IPS-18c (cell line): Measurements from ENCODE around the gene GRAMD4.

ENCODE experiments used
- H3K4me3 ChIP-seq: 2 replicates; pipeline ENCODE4 v1.7.0; 2013; ENCODE audit warnings: low read depth, mild to moderate bottlenecking, low read length, moderate library complexity; ENCODE audit not compliant: insufficient read depth
- H3K9me3 ChIP-seq: one replicate; pipeline ENCODE4 v1.6.1; 2013; ENCODE audit warnings: mild to moderate bottlenecking, low read length, moderate library complexity; ENCODE audit not compliant: control insufficient read depth, insufficient read depth

GRAMD4 gene

DNA sequence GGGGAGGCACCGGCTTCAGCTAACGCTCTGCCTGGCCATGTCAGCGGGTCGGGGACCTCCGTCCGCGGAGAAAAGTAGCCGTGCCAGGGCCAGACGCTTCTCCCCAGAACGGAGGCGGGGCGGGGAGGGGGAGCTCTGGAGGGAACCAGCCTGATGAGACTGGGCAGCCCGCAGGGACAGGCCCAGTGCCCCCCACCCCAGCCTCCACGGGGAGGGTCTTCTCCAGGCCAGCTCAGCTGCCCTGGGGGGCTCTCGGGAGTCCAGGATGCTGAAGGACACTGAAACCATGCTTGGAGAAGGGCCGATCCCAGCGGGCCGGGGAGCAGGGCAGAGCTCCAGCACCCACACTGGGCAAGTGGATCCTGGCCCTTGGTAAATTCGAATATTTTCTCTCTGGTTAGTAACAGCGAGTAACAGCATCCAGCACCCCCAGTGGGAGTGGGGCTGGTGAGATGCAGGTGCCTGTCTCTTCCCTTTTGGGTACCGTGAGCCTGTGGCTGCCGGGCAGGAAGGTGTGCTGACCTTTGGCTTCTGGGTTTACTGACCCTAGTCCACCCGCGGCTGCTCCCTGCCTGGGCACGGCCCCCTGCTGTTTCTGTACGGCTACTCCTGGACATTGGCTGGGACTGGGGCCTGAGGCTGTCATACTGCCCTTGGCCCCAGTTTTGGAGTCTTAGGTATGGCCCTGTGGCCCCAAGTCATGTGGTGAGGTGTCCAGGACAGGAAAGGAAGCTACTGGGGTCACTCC is 35.8 kb downstream of the GRAMD4 start:
- no peak overlapping the region for H3K4me3 ChIP-seq
- peaks cover 2% of the 10 kb centered on the region for H3K9me3 ChIP-seq

DNA sequence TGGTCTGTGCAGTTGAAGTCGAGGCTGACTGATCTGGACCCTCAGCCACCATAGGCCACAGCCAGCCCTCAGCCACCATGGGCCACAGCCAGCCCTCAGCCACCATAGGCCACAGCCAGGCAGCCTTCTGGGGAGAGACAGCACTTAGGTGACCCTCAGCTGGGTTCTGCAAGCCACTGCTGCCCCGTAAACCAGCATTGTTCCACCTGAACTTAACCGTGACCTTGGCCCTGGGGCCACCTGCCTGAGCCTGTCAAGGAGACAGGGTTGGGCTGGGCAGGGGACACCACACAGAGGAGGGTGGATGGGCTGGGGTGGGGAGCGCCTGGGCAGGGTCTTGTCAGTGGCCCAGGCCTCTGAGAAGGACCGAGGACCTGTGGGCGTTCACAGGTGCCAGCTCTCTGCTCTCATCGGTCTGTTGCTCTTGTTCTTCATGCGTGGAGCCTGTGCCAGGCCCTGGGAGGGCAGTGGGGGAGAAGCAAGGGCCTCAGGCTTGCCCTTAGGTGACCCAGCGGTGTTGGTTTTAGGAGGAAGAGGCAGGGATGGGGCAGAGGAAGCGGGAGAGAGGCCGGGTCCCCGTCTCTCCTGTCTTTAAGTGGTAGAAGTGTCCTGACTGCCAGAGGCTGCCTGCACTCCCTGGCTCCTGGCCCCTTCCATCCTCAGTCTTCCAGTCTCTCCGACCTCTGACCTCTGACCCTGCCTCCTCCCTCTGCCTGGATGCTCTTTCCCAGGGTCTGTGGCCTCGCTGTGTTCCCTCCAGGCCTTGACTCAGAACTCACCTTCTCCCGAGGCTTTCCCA is 36.9 kb downstream of the GRAMD4 start:
- H3K9me3 ChIP-seq = peaks cover 2% of the 10 kb centered on the region
- H3K4me3 ChIP-seq = no peak overlapping the region

DNA sequence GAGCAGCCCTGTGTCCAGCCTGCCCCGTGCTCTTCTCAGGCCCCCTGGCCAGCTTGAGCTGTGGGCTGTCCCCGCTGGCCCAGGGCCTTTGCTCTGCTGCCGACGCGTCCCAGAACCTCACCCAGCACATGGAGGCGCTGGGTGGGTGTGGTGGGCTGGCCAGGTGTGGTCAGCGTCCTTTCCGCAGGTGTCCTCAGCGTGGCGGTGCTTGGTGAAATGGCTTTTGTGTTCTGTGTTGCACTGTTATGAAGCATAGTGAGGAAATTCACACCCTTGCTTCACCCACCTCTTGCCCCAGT is 37.4 kb downstream of the GRAMD4 start:
- Histone ChIP-seq H3K9me3 (peaks cover 2% of the 10 kb centered on the region), H3K4me3 (no peak overlapping the region)

DNA sequence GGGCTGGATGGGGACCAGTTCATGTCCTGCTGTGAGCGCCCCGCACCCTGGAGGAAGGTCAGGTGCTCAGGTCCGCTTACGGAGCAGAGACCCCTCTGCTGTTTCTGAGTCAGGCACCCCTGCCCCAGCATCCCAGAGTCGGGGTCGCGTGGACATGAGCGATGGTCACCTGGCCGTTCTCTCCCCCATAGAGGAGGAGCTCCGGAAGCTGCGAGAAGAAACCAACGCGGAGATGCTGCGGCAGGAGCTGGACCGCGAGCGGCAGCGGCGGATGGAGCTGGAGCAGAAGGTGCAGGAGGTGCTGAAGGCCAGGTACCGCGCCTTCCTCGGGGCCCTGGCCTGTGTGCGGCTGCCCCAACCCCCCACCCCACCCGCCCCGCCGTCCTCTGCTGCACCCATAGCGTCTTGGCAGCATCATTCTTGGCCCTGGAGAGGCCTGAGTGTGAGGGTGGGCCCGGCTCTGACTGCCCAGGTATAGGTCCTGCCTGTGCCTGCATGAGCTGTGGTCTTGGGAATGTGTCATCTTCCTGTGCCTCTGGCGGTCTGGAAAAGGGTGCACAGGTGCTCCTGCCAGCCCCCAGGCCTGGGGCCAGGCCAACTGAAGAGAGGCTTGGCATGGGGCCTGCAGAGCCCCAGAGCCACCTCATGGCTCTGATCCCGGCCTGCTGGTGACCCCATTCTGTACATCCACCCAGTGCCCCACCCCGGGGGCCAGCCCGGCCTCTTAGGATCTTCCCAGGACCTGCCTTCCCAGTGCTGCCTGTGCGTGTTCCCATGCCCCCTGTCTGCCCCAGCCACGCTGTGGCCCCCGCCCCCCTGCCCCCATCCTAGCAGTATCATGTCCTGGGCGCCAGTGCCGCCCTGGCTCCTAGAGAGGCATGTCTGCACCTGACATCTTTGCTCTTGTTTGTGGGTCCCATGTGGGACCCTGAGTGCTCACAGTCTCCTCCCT is 38.1 kb downstream of the GRAMD4 start:
- Histone ChIP-seq H3K4me3 (no peak overlapping the region), H3K9me3 (peaks cover 2% of the 10 kb centered on the region)

DNA sequence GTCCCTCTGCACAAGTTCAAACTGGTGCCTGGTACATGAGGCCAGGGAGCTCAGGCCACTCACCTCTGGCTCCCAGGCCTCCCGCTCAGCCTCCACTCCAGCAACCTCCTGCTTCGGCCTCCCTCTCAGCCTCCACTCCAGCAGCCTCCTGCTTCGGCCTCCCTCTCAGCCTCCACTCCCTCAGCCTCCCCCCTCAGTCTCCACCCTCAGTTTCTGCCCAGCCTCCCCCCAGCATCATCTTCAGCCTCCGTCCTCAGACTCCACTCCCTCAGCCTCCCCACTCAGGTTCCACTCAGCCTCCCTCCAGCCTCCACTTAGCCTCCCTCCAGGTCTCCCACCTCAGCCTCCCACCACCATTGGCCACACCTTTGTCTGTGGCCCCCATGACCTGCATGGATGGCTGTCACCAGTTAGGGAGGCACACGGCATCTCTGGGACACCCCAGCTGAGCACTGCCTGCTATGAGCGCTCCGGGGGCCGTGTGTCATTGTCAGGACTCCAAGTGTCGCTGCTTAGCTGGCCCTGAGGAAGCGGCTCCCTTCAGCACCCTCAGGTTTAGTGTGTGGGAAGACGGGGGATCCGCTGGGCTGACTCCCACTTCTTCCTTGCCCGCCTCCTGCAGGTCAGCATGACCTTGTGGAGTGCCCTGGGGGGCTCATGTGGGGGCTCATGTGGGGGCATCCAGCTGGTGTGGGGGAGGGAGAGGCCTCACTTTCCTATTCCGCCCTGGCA is 39.0 kb downstream of the GRAMD4 start:
- Histone ChIP-seq H3K4me3 (no peak overlapping the region), H3K9me3 (peaks cover 2% of the 10 kb centered on the region)

DNA sequence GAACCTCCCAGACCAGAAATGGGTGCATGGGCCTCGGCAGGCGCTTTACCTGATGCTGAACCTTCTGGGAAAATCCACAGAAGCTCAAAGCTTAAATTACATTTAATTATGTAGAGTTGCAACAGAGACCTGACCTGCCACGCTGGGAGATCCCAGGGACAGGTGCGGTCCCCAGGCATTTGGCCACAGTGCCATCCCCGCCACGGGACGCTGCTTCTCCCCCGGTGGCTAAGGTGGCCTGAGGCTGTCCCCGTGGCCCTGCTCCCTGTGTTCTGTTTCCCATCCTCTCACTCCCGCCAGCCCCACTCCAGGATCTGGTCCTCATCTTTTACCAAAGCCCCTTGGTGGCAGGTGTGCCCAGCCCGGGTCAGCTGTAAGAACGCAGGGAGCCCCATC is 39.6 kb downstream of the GRAMD4 start:
- peaks cover 2% of the 10 kb centered on the region for H3K9me3 ChIP-seq
- no peak overlapping the region for H3K4me3 ChIP-seq

DNA sequence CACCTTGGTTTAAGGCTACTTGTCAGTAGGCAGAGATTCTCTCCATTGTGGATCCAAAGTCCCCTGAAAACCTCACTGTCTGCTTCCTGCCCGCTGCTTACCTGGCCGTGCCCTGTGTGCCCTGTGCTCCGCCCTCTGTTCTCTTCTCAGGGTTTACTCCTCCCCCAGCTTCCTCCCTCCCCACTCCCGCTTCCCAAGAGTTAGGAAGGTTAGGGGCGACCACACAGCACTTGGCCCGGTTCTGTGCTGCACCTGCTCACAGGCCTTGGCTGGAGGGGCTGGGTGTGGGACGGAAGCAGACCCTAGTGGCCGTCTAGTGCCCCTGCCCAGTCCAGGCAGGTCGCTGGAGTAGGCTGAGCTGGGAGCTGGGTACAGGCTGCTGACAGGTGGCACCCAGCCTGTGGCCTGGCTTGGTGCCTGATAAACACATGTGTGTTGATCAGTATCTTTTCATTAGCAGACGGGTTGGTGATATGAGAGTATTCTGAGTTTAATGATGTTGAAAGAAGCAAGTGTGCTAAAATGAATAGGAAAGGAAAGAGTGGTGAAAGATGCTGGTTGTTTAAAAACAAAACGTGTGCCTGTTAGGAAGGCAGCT is 40.5 kb downstream of the GRAMD4 start:
- H3K9me3 ChIP-seq = peaks cover 2% of the 10 kb centered on the region

DNA sequence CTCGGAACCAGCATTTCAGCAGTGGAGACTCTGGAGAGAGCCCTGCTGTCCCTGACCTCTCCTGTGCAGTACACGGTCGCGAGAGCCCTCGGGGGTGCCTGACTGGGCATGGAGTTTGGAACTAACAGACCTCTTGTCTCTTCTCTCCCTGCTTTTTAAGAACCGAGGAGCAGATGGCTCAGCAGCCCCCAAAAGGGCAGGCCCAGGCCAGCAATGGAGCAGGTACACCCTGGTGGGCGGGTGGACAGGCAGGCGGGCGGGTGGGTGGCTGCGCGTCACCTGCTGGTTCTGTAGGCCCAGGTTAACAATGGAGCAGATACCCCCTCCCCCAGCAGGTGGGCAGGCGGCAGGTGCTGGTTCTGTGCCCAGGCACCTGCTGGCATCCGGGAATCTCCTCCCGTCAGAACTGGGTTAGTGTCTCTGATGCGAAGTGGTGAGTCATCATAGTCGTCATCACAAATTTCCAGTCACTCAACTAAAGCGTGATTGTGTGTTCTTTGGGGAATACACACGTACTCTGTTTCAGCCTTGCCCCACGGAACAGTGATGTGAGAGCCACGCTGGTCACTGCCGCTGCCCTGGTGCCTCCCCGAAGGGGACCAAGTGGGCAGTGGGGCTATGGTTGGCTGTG is 41.1 kb downstream of the GRAMD4 start:
- H3K4me3 ChIP-seq = no peak overlapping the region
- peaks cover 2% of the 10 kb centered on the region for H3K9me3 ChIP-seq

More for the DNA sequence above, 40.5 kb downstream of the GRAMD4 start:
- no peak overlapping the region for H3K4me3 ChIP-seq

DNA sequence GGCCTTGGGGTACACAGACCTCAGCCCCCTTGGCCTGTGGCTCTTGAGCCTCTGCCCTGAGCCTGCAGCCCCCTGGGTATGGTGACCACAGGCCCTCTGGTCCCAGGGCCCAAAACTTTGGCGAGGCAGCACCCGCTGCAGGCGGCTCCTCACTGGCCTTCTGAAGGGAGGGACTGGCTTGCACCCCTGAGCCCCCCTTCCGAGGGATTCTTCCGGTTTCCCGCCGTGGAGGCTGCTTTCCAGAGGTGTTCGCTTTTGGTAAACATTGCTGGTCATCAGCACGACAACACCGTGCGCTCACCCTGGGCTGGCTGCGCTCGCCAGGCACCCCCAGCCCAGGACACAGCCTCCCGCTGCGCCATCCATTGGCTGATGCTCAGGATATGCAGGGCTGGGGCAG is 42.0 kb downstream of the GRAMD4 start:
- H3K4me3 ChIP-seq = no peak overlapping the region
- H3K9me3 ChIP-seq = peaks cover 2% of the 10 kb centered on the region

DNA sequence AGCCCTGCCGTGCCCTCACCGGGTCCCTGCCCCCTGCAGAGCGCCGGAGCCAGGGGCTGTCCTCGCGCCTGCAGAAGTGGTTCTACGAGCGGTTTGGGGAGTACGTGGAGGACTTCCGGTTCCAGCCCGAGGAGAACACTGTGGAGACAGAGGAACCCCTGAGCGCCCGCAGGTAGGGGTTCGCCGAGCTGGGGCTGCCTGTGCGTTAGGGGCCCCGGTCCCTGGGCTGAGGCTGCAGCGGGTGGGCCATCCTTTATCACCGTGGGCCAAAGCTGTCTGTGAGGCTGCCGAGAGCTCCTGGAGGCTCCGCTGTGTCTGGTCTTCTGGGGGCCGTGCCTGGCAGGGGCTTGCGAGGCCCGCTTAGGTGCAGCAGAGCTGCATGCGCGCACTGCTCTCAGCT is 42.8 kb downstream of the GRAMD4 start:
- Histone ChIP-seq H3K4me3 (no peak overlapping the region), H3K9me3 (peaks cover 2% of the 10 kb centered on the region)

DNA sequence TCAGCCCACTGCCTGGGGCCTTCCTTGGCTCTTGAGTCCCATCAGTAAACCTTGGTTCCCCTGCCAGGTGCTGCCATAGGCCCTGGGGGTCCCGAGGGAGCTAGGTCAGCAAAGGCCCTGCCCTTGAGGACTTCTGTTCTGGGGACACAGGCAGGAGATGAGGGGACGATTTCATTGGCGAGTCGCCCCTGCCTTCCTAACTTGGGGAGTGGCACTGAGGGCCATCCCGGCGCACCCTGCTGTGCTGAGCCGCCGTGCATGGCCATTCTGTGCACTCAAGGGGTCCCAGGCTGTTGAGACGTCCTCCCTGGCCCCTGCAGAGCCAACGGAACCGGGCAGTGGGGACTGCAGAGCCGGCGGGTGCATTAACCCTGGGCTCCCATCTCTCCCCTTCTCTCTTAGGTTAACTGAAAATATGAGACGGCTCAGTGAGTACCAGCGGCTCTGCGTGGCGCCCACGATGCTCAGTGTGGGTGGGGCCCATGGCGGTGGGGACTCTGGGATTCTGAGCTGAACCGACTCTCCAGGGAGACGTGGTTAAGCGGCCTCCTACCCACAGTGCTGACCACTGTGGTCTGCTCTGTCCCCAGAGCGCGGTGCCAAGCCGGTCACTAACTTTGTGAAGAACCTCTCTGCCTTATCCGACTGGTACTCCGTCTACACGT is 43.4 kb downstream of the GRAMD4 start:
- no peak overlapping the region for H3K4me3 ChIP-seq
- H3K9me3 ChIP-seq = peaks cover 2% of the 10 kb centered on the region

DNA sequence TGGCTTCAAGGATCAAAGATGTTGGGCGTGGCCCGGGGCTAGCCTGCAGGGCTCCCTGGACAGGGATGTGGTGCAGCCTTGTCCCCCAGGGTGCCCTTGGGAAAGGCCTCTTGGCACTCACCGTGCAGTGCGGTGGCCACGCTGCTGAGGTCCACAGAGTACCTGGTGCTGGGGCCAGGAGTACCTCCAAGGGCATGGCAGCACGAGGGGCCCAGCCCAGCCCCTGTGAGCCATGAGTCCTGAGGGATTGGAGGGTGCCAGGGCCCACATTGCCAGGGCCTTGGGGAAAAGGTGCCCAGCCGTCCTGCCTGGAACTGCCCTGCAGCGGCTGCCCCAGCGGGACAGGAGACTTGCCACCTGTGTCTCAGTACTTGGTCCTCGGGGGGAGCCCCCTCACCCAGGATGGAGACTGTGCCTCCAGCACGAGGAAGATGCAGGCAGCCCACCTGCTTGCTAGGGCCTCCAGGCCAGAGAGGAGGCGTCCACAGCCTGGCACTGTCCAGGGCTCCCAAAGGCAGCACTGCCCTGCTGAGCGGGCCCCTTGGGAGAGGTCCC is 44.2 kb downstream of the GRAMD4 start:
- Histone ChIP-seq H3K4me3 (no peak overlapping the region), H3K9me3 (peaks cover under 1% of the 10 kb centered on the region)

DNA sequence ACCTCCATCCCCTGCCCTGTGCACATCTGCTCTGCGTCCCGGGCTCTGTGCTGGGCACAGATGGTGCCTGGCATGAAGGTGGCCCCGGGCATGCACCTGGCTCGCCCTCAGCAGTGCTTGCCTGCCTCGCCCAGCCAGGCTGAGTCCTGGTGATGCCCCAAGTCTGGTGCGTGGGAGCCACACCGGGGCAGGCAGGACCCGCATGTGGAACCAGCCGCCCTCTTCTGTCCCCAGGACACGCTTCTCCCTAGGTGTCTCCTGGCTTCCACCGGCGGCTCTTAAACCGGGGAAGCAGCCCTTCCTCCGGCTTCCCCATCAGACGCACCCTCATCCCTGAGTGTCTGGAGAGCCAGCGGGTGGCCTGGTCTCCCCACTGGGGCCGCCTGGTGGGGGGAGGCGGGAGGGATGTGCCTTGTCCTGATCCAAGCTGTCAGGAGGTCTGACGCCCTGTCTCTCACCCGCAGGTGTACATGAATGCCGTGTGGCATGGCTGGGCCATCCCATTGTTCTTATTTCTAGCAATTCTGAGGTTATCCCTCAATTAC is 45.0 kb downstream of the GRAMD4 start:
- Histone ChIP-seq H3K4me3 (no peak overlapping the region), H3K9me3 (no peaks in the 10 kb centered on the region)

DNA sequence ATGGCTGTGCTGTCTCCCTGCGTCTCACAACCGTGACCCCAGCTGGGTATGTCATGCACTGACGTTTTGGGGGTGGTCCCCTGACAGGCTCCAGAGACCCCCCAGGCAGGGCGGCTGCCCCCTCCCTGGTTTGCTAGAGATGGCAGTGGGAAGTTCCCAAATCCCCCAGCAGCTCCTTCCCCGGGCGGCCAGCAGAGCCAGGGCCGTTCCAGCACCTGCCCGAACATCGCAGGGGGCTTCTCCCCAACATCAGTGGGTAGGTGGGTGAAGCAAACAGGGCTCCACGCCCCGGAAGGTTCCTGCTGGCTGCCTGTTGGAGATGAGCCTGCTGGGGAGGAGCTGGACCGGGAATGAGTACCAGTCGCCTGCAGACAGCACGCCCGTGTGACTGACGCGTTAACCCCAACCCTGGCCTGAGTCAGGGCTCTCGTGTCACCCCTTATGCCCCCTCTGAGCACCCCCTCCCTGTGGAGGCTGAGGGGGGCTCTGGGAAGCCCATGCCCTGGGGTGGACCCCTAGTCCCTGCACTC is 45.6 kb downstream of the GRAMD4 start:
- Histone ChIP-seq H3K4me3 (no peak overlapping the region), H3K9me3 (no peaks in the 10 kb centered on the region)

DNA sequence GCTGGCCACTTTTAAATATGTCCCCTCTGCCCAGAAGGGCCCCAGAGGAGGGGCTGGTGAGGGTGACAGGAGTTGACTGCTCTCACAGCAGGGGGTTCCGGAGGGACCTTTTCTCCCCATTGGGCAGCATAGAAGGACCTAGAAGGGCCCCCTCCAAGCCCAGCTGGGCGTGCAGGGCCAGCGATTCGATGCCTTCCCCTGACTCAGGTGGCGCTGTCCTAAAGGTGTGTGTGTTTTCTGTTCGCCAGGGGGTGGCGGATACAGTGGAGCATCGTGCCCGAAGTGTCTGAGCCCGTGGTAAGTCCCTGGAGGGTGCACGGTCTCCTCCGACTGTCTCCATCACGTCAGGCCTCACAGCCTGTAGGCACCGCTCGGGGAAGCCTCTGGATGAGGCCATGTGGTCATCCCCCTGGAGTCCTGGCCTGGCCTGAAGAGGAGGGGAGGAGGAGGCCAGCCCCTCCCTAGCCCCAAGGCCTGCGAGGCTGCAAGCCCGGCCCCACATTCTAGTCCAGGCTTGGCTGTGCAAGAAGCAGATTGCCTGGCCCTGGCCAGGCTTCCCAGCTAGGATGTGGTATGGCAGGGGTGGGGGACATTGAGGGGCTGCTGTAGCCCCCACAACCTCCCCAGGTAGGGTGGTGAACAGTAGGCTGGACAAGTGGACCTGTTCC is 46.5 kb downstream of the GRAMD4 start:
- H3K9me3 ChIP-seq = no peaks in the 10 kb centered on the region
- H3K4me3 ChIP-seq = no peak overlapping the region
